Femur (tissue), 1 donor: ENCODE results near the gene ADAM11.

Experiments used
- DNase-seq: peaks from one replicate; pipeline ENCODE4 v3.0.0-alpha.2; 2017

Gene ADAM11

GRCh38 chr17:44759086-44759915, 513 bp downstream of the ADAM11 start:
- no peak for DNase-seq

- no peak for DNase-seq
Measured at GRCh38 chr17:44759916-44760243, 1.1 kb downstream of the ADAM11 start.

GRCh38 chr17:44760474-44761308, 1.9 kb downstream of the ADAM11 start:
- DNase-seq = no peak

GRCh38 chr17:44761932-44762810, 3.4 kb downstream of the ADAM11 start:
- no peak for DNase-seq

- no peak for DNase-seq
Measured at GRCh38 chr17:44763170-44763569, 4.4 kb downstream of the ADAM11 start.

- DNase-seq = no peak
Measured at GRCh38 chr17:44765965-44766364, 7.2 kb downstream of the ADAM11 start.

- no peak for DNase-seq
Measured at GRCh38 chr17:44766409-44767038, 7.7 kb downstream of the ADAM11 start.

- DNase-seq = no peak
Measured at GRCh38 chr17:44767493-44767892, 8.7 kb downstream of the ADAM11 start.

- no peak for DNase-seq
Measured at GRCh38 chr17:44768505-44769142, 9.8 kb downstream of the ADAM11 start.

- DNase-seq = no peak
Measured at GRCh38 chr17:44769230-44769629, 10.4 kb downstream of the ADAM11 start.

- DNase-seq = no peak
Measured at GRCh38 chr17:44769647-44770084, 10.9 kb downstream of the ADAM11 start.

GRCh38 chr17:44770166-44770925, 11.6 kb downstream of the ADAM11 start:
- DNase-seq = peak; percentile 24

- peak; percentile 37 for DNase-seq
Measured at GRCh38 chr17:44772308-44773045, 13.7 kb downstream of the ADAM11 start.

GRCh38 chr17:44773140-44773539, 14.4 kb downstream of the ADAM11 start:
- DNase-seq = peak; percentile 17

- DNase-seq = peak; percentile 89
Measured at GRCh38 chr17:44774271-44775135, 15.7 kb downstream of the ADAM11 start.

GRCh38 chr17:44775136-44775837, 16.5 kb downstream of the ADAM11 start:
- no peak for DNase-seq

- DNase-seq = peak; percentile 97
Measured at GRCh38 chr17:44775838-44776621, 17.2 kb downstream of the ADAM11 start.
